ENCODE measurements around the gene ALKBH6. TPM values are rescaled to one million over a fixed set of nuclear protein-coding genes. Genes with fewer than 3 reads are reported as not detected.
A peak's percentile ranks its signal among the peaks of the same experiment; 100 is the strongest.

Gene ALKBH6
- total RNA-seq, 6 donors from 2014 or later, result 22.3 to 95.3 (median 32.6) TPM

- peaks cover 0 to 29% (median 0%) of the 10 kb centered on the region in 4 donors for H3K36me3 ChIP-seq
- peaks cover 0 to 11% (median 7%) of the 10 kb centered on the region in 4 donors for H3K4me1 ChIP-seq
- H3K4me3 ChIP-seq, result no peak overlapping the region
- no peak for DNase-seq
- H3K9me3 ChIP-seq, result no peaks in the 10 kb centered on the region
- H3K27ac ChIP-seq, result no peak overlapping the region
- ATAC-seq (ENCODE audit: low FRiP score in 2 of 2), result no peak
- WGBS, 2 donors, result 79 to 94% methylated on average over 3 to 4 of the region's 4 CpGs
- no peak for TF ChIP-seq POLR2A (IDR thresholded peaks at IDR 0.05)
- no peak for TF ChIP-seq EP300 (IDR thresholded peaks at IDR 0.05)
- no peak for TF ChIP-seq POLR2AphosphoS5 (IDR thresholded peaks at IDR 0.05)
- H3K27me3 ChIP-seq, result no peaks in the 10 kb centered on the region
Measured at GRCh38 chr19:36003284-36003683, 10.7 kb downstream of the ALKBH6 start.

GRCh38 chr19:36001605-36002004, 12.4 kb downstream of the ALKBH6 start:
- DNase-seq, result no peak
- H3K4me1 ChIP-seq, result peaks cover 5 to 22% (median 12%) of the 10 kb centered on the region in 4 donors
- H3K27ac ChIP-seq, result no peak overlapping the region
- TF ChIP-seq EP300 (IDR thresholded peaks at IDR 0.05), result no peak
- no peak for TF ChIP-seq CTCF (IDR thresholded peaks at IDR 0.05)
- no peak for TF ChIP-seq POLR2A (IDR thresholded peaks at IDR 0.05)
- no peak for TF ChIP-seq POLR2AphosphoS5 (IDR thresholded peaks at IDR 0.05)
- 97 to 100% methylated on average over 3 of the region's 3 CpGs for WGBS, 2 donors
- no peaks in the 10 kb centered on the region for H3K27me3 ChIP-seq
- no peaks in the 10 kb centered on the region for H3K9me3 ChIP-seq
- no peak for ATAC-seq (ENCODE audit: low FRiP score in 2 of 2)
- peaks cover 0 to 40% (median 4%) of the 10 kb centered on the region in 4 donors for H3K36me3 ChIP-seq
- H3K4me3 ChIP-seq, result no peak overlapping the region

DNA sequence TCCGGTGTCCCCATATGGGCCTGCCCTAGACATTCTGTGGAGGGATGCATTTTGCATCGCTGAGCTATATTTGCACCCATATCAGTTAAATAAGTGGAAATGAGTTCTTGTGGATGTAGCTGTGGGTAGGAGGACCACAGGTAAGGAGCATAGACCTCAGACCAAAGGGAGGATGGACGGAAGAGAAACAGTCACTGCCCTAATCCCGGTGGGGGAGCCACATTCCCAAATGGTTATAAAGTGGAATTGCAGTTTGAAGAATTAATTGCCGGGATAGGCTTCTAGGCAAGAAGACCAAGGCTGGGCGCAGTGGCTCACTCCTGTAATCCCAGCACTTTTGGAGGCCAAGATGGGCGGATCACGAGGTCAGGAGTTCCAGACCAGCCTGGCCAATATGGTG, 17.2 kb downstream of the ALKBH6 start:
- no peak overlapping the region for H3K27ac ChIP-seq
- peak overlapping the region in 1 of 4 donors; percentile 67 for H3K4me3 ChIP-seq
- peaks cover 25 to 46% (median 30%) of the 10 kb centered on the region in 4 donors for H3K4me1 ChIP-seq
- TF ChIP-seq POLR2AphosphoS5 (IDR thresholded peaks at IDR 0.05) (no peak), POLR2A (IDR thresholded peaks at IDR 0.05) (no peak), CTCF (IDR thresholded peaks at IDR 0.05) (no peak), EP300 (IDR thresholded peaks at IDR 0.05) (no peak)
- ATAC-seq (ENCODE audit: low FRiP score in 2 of 2) (no peak), DNase-seq (no peak)
- 93 to 95% methylated on average over 8 of the region's 8 CpGs for WGBS, 2 donors
- H3K9me3 ChIP-seq, result no peaks in the 10 kb centered on the region
- no peaks in the 10 kb centered on the region for H3K27me3 ChIP-seq
- H3K36me3 ChIP-seq, result peaks cover 0 to 24% (median 4%) of the 10 kb centered on the region in 4 donors

DNA sequence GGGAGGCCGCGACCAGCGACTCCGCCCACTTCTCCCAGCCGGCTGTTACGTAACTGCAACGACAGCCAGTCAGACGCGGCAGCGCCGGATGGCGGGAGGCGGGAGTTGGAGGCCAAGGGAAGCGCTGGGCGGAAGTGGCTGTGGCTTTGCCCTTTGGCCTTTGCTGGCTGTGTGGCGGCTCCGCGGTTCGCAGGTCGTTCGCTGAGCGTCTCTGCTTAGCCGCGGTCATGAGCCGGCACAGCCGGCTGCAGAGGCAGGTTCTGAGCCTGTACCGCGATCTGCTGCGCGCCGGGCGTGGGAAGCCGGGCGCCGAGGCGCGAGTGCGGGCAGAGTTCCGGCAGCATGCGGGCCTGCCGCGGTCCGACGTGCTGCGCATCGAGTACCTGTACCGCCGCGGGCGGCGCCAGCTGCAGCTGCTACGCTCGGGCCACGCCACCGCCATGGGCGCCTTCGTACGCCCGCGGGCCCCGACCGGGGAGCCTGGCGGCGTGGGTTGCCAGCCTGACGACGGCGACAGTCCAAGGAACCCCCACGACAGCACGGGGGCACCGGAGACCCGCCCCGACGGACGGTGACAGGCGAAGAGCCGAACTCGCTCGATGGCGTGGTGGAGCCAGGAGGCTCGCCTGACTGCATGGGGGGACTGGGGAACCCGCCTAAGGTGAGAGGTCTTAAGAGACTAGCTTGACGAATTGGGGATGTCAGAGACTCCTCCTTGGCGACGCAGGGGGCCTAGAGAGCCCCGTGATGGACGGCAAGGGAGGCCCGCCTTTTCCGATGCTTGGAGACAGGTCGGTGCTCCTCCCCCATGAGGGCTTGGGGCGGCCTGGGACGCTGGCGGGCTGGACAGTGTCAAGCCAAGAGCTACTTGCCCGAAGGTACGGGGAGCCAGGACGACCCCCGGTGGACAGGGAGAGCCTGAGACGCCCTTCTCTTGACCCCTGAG, 18.7 kb downstream of the ALKBH6 start, which contains the start of gene SDHAF1:
TSS of gene SDHAF1 (plus strand) at position 141 of the 946 bp plus-strand sequence. CDS start at position 228, 87 bp downstream.
- H3K27me3 ChIP-seq, result no peaks in the 10 kb centered on the region
- DNase-seq (peak; percentile 97 to 98), ATAC-seq (ENCODE audit: low FRiP score in 2 of 2) (peak; percentile 94 to 98)
- peak in 2 of 4 donors; percentile 62 to 82 for TF ChIP-seq POLR2A (IDR thresholded peaks at IDR 0.05)
- TF ChIP-seq EP300 (IDR thresholded peaks at IDR 0.05), result no peak
- TF ChIP-seq POLR2AphosphoS5 (IDR thresholded peaks at IDR 0.05), result peak; percentile 92 to 96
- peak in 3 of 6 experiments; percentile 8 to 17 (median 14) for TF ChIP-seq CTCF (IDR thresholded peaks at IDR 0.05)
- WGBS, 2 donors, result 0% methylated on average over 1 to 58 of the region's 97 CpGs
- no peaks in the 10 kb centered on the region for H3K9me3 ChIP-seq
- peak within 1 kb of the TSS; percentile 77 to 87 (median 82) for H3K27ac ChIP-seq
- peak within 1 kb of the TSS; percentile 67 to 99 (median 86) for H3K4me3 ChIP-seq
- peaks cover 25 to 46% (median 30%) of the 10 kb centered on the region in 4 donors for H3K4me1 ChIP-seq
- peaks cover 0 to 16% (median 4%) of the 10 kb centered on the region in 4 donors for H3K36me3 ChIP-seq

GRCh38 chr19:35993923-35994598, 20.0 kb downstream of the ALKBH6 start:
- peak in 1 of 2 donors; percentile 4 for ATAC-seq (ENCODE audit: low FRiP score in 2 of 2)
- DNase-seq, result peak; percentile 25 to 79
- H3K4me3 ChIP-seq, result peak overlapping the region; percentile 16 to 99 (median 70)

More at GRCh38 chr19:35993923-35994598, 20.0 kb downstream of the ALKBH6 start:
- Histone ChIP-seq H3K4me1 (peaks cover 22 to 36% (median 25%) of the 10 kb centered on the region in 4 donors), H3K36me3 (peaks cover 0 to 16% (median 4%) of the 10 kb centered on the region in 4 donors), H3K27me3 (no peaks in the 10 kb centered on the region), H3K27ac (peak overlapping the region in 2 of 4 donors; percentile 79 to 87), H3K9me3 (no peaks in the 10 kb centered on the region)
- TF ChIP-seq CTCF (IDR thresholded peaks at IDR 0.05), result no peak
- no peak for TF ChIP-seq EP300 (IDR thresholded peaks at IDR 0.05)
- TF ChIP-seq POLR2AphosphoS5 (IDR thresholded peaks at IDR 0.05), result no peak
- TF ChIP-seq POLR2A (IDR thresholded peaks at IDR 0.05), result no peak
- WGBS, 2 donors, result 41 to 58% methylated on average over 28 to 34 of the region's 49 CpGs
